Cardiac fibroblast (primary cell): Measurements from ENCODE around the gene MOSMO.
"Not testable (repeated sequence)": the region's sequence is repeated elsewhere in the genome, so short reads cannot be mapped to it uniquely, and the experiment has no call there.

Experiments used
- DNase-seq, 2 donors: peaks; one replicate each; pipeline versions ENCODE4 v3.0.0 to v3.0.0-alpha.2; 2010; ENCODE audit warnings: low read depth in 2 of 2
- H3K4me3 ChIP-seq, 2 donors: replicated peaks in 1 of 2; 1 replicate in 1 of 2; 2 replicates in 1 of 2; pipeline ENCODE4 v1.5.1; 2011; ENCODE audit warnings: low read depth in 2 of 2, low read length in 2 of 2, mild to moderate bottlenecking in 2 of 2, moderate library complexity in 1 of 2
- CTCF ChIP-seq: IDR thresholded peaks from one replicate; pipeline ENCODE4 v1.5.1; 2011; ENCODE audit warnings: low read depth, mild to moderate bottlenecking, low read length, inconsistent platforms

Gene MOSMO

GRCh38 chr16:22124583-22125284 lies 116.8 kb downstream of the MOSMO start:
- DNase-seq = no peak
- TF ChIP-seq CTCF = no peak
- no peak overlapping the region for H3K4me3 ChIP-seq

- DNase-seq = peak; percentile 8 to 17
- H3K4me3 ChIP-seq = no peak overlapping the region
- no peak for TF ChIP-seq CTCF
These were observed 118.2 kb downstream of the MOSMO start for GRCh38 chr16:22126037-22126558.

DNA sequence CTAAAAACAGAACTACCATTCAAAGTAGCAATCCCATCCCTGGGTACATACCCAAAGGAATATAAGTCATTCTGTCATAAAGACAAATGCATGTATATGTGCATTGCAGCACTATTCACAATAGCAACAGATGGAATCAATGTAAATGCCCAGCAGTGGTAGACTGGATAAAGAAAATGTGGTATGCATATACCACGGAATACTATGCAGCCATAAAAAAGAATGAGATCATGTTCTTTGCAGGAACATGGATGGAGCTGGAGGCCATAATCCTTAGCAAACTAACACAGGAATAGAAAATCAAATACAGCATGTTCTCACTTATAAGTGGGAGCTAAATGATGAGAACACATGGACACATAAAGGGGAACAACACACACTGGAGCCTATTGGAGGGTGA lies 120.6 kb downstream of the MOSMO start:
- H3K4me3 ChIP-seq, DNase-seq: not testable (repeated sequence)

DNA sequence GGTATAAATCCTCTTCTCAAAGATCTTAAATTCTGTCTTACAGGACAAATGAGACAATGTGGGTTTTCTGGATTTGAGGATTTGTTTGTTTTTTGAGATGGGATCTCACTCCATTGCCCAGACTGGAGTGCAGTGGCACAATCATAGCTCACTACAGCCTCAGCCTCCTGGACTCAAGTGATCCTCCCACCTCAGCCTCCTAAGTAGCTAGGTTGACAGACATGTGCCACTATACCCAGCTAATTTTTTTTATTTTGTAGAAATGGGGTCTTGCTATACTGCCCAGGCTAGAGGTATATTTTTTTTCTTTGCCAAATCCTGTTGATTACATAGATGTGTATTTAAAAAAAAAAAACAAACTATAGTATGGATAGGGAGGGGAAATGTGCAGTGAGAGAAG lies 122.6 kb downstream of the MOSMO start:
- no peak for DNase-seq
- H3K4me3 ChIP-seq = no peak overlapping the region
- TF ChIP-seq CTCF = no peak

DNA sequence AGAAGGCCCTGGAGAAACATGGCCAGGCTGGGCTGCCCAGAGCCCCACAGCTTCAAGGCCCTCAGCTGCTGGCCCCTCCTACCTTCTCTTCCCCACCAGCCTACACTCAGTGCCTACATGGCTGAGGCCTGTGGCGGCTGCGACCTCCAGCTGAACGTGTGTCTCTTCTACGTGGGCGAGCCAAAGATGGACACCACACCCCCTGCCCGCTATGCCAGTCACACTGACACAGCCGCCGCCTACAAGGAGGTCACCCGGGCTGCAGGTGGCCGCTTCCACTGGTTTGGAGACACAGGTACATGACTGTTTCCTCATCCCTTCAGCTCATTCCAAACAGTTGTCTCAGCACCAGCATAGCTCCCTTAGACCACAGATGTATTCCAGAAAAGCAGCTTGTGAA lies 124.9 kb downstream of the MOSMO start:
- H3K4me3 ChIP-seq = no peak overlapping the region
- no peak for TF ChIP-seq CTCF
- DNase-seq = no peak
